NCI-H2196 treated with DMSO at 0.1 percent for 48 hours (cell line): ENCODE results near the gene TRMT1.
"Not testable (repeated sequence)": the region's sequence is repeated elsewhere in the genome, so short reads cannot be mapped to it uniquely, and the experiment has no call there.

Experiments used
- DNase-seq: peaks from one replicate; lab custom pipeline; 2025; ENCODE audit not compliant: unreplicated experiment; lab: John Stamatoyannopoulos, UW

Gene TRMT1

DNA sequence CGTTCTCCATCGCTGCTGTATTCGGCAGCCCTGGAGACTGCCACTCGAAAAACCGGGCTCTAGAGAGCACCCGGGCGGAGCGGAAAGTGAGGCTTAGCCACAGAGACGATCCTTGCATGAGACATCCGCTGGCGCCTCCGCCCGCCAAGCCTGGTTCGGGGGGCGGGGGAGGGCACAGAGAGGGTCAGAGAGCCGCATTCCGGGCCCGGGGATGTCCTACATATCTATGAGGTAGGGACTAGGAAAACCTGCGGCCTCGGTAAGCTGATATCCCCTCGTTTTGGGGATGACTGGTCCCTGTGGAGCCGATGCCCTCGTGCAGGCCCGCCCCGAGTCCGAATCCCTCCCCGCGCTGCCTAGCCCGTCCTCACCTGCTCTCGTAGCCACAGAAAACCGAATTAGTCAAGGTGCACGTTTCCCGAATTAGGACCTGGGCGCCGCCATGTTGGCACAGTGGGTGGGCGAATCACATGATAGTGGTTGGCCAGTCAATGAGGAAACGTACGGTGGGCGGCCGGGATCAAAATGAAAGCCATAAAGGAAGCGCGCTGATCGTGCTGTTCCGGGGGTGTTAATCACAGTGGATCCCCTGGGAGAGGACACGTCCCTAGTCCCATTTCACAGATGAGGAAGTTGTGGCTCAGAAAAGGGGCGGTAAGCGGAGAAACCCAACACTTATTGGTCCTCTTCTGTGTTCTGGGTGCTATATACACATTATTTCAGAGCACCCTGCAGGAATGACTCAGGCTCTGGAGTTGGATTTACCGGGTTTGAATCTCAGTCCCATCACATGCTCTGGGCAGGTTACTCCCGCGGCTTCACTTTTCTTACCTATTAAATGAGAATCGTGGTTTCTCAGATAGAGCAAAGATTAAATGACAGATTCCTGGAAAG is at the start of gene TRMT1:
Gene TRMT1, minus strand, starts transcription at position 459 of the 894 bp plus-strand sequence. Its CDS starts 341 bp downstream, at position 118.
- DNase-seq = peak; percentile 70

GRCh38 chr19:13166151-13166550 is 49.6 kb upstream of the TRMT1 start:
- not testable (repeated sequence) for DNase-seq

- no peak for DNase-seq
Measured at GRCh38 chr19:13165162-13165997, 48.8 kb upstream of the TRMT1 start.

DNA sequence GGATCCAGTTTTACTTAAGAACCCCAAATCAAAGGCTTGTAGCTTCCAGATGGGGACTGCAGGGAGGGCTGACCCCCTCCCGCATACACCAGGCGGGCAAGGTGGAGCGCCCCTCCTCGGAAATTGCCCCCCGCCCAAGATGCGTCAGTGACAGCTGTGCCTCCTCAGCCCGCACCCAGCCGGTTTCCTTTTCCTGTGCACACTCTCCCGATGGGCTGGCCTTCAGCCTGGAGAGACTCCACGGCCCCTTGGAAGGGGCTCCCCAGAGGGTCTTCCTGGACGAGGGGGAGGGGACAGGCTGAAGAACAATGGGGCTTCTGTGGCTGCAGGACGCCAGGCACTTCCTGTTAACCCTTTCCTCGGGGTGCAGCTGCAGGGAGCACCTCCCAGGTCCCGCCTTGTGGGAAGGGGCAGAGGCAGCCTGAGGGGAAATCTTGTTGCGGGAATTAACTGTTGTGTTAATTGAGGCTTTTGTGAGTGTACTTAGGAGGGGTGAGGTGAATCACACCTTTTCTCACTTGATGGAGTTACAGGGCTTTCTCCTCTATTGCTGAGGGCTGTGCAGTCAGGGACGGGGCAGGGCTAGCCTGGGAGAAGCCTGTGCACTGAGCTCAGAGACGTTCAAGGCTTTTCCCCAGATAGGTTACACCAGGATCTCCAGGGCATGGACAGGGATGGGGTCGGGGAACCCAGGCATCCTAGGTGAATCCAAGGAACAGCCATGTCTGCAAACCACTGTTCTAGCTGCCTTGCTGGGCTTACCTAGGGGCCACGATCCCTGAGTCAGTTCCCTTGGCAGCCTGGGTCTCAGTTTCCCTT is 48.0 kb upstream of the TRMT1 start:
- peak; percentile 52 for DNase-seq

DNA sequence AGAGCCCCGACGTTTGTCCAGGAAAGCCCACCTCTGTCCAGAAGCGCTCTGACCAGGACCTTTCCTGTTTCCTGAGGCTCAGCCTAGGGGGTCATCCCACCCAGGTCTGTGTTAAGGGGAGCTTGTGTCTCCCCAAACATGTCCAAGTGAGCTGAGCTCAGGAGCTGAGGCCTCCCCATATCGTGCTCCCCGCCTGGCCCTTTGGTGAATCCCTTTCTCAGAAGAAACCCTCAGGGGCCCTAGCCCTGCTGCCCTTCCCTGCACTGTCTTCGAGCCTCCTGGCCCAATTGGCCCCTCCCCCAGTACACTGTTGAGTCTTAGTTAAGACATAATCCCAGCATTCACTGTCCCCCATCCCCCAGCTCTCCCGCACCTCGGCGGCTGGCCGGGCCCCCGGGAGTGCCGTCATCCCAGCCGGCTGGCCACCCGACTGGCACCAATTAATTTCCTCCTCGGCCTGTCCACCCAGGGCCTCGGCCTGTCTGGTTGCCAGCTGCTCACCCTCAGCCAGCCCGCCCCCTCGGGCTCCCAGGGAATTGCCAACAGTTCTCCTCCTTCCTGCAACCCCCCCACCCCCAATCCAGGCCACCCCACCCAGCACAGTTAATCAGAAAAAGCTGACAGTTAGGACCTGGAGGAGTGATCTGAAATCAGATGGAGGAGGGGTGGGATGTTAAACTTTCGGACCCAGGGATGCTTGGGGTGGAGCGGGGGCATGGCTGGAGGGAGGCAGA is 47.2 kb upstream of the TRMT1 start:
- peak; percentile 80 for DNase-seq

GRCh38 chr19:13162724-13163608 is 46.4 kb upstream of the TRMT1 start:
- peak; percentile 97 for DNase-seq

DNA sequence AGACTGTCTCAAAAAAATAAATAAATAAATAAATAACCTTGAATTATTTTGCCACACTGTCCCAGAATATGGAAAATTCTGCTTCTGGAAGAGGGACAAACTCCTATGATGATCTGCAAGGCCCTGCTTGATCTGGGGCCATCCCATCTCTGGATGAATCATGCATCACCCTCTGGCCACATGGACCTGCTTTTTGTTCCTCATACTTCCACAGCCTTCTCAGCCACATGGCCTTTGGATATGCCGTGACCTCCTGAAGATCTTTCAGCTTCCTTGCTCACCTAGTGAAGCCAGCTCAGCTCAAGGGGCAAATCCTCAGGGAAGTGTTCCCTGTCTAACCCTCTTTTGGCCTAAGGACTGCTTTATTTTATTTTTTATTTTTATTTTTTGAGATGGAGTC is 44.0 kb upstream of the TRMT1 start:
- no peak for DNase-seq

DNA sequence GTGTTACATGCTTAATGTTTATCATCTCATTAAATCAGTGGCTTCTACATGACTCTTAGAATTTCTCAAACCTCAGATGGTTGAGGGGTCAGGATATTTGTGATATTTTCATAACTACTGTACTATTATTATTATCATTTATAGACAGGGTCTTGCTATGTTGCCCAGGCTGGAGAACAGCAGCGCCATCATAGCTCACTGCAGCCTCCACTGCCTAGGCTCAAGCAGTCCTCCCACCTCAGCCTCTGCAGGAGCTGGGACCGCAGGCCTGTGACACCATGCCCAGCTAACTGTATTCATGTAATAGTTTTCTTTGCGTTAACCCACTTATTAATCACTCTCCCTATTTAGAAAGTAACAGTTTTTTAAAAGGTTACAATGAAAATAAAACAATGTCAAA is 43.2 kb upstream of the TRMT1 start:
- no peak for DNase-seq

DNA sequence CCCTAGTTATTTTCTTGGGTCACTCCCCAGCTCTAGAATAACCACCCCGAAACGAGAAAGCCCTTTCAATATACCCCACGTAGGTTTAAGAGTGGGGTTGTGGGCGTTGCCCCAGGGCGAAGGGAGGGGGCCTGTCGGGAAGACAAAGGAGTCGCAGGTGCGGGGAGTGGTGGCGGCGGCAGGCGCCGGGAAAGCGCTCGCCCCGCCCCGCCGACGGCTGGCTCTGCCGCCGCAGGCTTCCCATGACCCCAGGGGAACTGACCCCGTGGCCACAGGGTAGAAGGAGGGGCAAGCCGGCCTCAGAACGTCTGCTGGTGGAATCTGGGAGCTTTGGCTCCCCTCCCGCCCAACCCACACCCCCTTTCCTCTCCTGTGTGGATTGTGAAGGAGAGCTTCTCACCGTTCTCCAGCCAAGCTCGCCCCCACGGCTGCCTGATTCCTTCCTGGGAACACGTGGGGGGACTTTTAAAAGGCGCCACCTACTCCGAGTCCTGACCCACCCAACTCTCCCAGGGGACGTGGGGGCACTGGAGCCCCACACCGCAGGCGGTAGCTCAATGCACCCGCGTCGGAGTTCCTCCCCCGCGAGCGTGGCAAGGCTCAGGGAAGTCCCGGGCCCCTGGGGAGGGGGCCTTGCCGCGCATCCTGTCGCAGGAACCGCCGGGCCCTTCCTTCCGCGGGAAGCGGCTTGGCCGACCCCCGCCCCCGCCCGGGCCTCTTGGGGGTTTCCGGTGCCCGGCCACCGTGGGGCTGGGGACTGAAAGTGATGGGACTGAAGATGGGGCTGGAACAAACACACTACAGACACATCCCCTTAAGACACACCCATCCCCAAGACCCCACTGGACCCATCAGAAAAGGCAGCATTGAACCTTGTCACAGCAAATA is 39.2 kb upstream of the TRMT1 start:
- no peak for DNase-seq

GRCh38 chr19:13154911-13155471 is 38.5 kb upstream of the TRMT1 start:
- peak; percentile 19 for DNase-seq

GRCh38 chr19:13154241-13154778 is 37.8 kb upstream of the TRMT1 start:
- no peak for DNase-seq

DNA sequence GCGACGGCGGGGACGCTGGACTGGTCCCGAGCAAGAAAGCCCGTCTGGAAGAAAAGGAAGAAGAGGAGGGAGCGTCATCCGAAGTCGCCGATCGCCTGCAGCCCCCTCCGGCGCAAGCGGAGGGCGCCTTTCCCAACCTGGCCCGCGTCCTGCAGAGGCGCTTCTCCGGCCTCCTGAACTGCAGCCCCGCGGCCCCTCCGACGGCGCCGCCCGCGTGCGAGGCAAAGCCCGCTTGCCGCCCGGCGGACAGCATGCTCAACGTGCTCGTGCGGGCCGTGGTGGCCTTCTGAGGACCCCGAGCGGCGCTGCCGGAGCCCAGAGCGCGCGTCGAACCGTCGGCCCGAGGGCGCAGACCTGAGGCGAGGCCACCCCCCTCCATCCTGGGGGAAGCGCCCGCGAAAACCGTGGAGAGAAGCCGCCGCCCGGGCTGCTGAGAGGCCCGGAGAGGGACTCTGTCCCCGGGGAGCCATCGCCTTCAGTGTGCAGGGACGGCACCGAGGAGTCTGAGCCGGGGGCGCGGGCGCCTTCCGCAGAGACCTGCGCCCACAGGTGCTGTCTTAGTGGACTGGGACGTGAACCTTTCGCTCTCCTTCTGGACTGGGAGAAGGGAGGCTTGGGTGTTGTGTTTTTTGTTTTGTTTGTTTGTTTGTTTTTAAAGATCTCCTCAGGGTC is 37.2 kb upstream of the TRMT1 start:
- DNase-seq = no peak

- peak; percentile 74 for DNase-seq
Measured at GRCh38 chr19:13152974-13153568, 36.5 kb upstream of the TRMT1 start.

DNA sequence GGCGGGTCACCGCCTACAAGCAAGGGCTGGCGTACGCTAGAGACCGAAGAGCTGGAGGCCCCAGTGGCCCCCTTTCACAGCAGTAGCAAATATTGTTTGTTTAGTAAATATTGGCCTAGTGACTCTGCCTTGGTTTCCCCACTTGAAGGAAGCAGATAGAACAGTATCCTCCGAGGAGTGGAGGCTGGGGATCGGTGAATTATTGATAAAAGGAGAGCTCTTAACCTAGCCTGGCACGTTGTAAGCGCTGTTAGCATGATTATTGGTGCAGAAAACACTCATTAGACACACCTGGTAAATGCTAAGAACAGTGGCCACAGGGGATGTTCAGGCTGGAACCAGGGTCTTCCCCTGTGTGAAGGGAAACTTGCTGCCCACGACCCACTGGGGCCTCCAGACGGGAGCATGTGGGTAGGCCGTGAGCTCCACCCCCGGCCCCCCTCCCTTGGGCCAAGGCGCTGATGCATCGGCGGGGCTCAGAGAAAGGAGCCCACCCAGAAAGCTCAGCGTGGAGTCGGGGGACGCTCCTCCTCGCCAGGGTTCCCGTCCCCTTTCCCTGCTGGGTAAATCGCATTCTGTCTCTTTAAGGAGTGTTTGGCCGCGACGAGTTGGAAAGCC is 35.9 kb upstream of the TRMT1 start:
- no peak for DNase-seq

DNA sequence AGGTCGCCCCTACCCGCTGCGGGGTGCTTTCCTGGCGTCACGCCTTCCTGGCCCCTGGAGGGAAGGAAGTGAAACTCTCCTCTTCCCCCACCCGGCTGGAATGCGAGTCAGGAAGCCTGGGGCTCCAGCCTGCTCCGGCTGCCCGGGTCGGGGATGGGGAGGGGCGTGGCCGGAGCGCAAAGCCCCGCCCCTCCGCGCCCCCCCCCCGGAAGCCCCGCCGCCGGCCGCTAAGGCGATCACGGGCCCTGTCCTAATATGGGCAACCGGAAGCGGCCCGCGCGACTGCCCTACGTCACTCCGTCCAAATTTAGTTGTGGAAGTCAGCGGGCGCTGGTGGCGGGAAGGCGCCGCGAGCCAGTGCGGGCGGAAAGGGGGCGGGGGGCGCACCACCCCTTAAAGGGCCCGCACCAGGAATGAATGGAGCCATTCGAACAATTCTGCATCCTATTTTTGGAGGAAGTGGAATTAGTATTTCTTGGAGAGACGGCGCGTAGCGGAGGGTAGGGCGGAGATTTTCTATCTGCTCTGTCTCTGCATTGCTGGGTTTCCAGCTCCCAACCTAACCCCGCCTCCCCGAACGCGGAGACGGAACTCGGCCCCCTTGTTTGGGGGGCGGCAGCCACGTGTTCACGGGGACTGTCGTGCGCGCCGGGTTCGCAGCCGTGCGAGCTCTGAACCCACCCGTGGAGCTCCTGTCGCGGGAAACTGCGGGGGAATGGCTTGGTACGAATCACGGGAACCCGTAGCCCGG is 35.2 kb upstream of the TRMT1 start:
- DNase-seq = peak; percentile 92
